ENCODE results near the gene METTL8. TPM values are rescaled to one million over a fixed set of nuclear protein-coding genes. Genes with fewer than 3 reads are reported as not detected.

The METTL8 gene
- total and polyA plus RNA-seq, 2 experiments from 2014 or later, result 60.9 to 64.3 TPM

GRCh38 chr2:171432969-171433762 lies 624 bp downstream of the METTL8 start (continued):
- TF ChIP-seq CTCF (conservative IDR thresholded peaks at IDR 0.05; ENCODE audit: low read depth in 2 of 2) (no peak), EZH2 (IDR thresholded peaks at IDR 0.05; ENCODE audit: low read depth, unreplicated experiment) (no peak), ZNF114 (CRISPR knock-in tag; IDR thresholded peaks at IDR 0.05) (no peak), REST (IDR thresholded peaks at IDR 0.05; ENCODE audit: unreplicated experiment) (no peak), JUNB (IDR thresholded peaks at IDR 0.05; ENCODE audit: unreplicated experiment) (no peak), POLR2AphosphoS5 (IDR thresholded peaks at IDR 0.05; ENCODE audit: low read depth) (no peak)

- DNase-seq (ENCODE audit: low spot score) (no peak), ATAC-seq (no peak)
- H3K27ac ChIP-seq (ENCODE audit: low read depth), result peak overlapping the region; percentile 100; the same call in 1 of the 2 replicates
- Mint-ChIP-seq H3K27ac (peak overlapping the region; percentile 97), H3K27me3 (ENCODE audit: insufficient read depth, low read depth, poor library complexity) (peaks cover 6% of the 10 kb centered on the region), H3K4me3 (peak overlapping the region; percentile 83), H3K9me3 (peaks cover 33% of the 10 kb centered on the region), H3K36me3 (ENCODE audit: low read depth) (peaks cover 78% of the 10 kb centered on the region), H3K4me1 (peaks cover 24% of the 10 kb centered on the region)
- no peaks in the 10 kb centered on the region for H3K9me2 ChIP-seq (ENCODE audit: insufficient read depth)
- TF ChIP-seq EZH2phosphoT487 (IDR thresholded peaks at IDR 0.05; ENCODE audit: unreplicated experiment) (no peak), POLR2AphosphoS5 (IDR thresholded peaks at IDR 0.05; ENCODE audit: low read depth) (no peak), ZNF114 (CRISPR knock-in tag; IDR thresholded peaks at IDR 0.05) (no peak), EZH2 (IDR thresholded peaks at IDR 0.05; ENCODE audit: low read depth, unreplicated experiment) (no peak), CTCF (conservative IDR thresholded peaks at IDR 0.05; ENCODE audit: low read depth in 2 of 2) (no peak), ZNF331 (CRISPR knock-in tag; IDR thresholded peaks at IDR 0.05; ENCODE audit: low read depth) (no peak), NANOG (IDR thresholded peaks at IDR 0.05; ENCODE audit: borderline replicate concordance) (no peak)
- H3K36me3 ChIP-seq (ENCODE audit: insufficient read depth), result peaks cover 16% of the 10 kb centered on the region
- no peaks in the 10 kb centered on the region for H3K27me3 ChIP-seq (ENCODE audit: insufficient read depth)
- peaks cover 18% of the 10 kb centered on the region for H3K4me1 ChIP-seq (ENCODE audit: insufficient read depth)
- H3F3A ChIP-seq (replicated peaks; ENCODE audit: low read depth), result peaks cover 7% of the 10 kb centered on the region
- H3K4me2 ChIP-seq, result peak overlapping the region; percentile 97
- H2AFZ ChIP-seq, result no peak overlapping the region
- peak overlapping the region; percentile 59 for H3K4me3 ChIP-seq
- peaks cover 83% of the 10 kb centered on the region for H3K79me2 ChIP-seq (replicated peaks; ENCODE audit: insufficient read depth)
- no peaks in the 10 kb centered on the region for H4K20me1 ChIP-seq (replicated peaks; ENCODE audit: insufficient read depth)
Measured at GRCh38 chr2:171432206-171432968, 1.4 kb downstream of the METTL8 start.
